Gastrocnemius medialis (tissue), 4 donors: Measurements from ENCODE around the gene TMPRSS4. TPM values are rescaled to one million over a fixed set of nuclear protein-coding genes. Genes with fewer than 3 reads are reported as not detected.
A peak's percentile ranks its signal among the peaks of the same experiment; 100 is the strongest.

ENCODE experiments used
- ATAC-seq, 2 donors: fragments of 150-250 bp; one replicate each; pipeline ENCODE4 v1.9.1; 2016
- DNase-seq, 2 donors: peaks; one replicate each; pipeline ENCODE4 v3.0.0-alpha.2; 2019
- H3K27ac ChIP-seq, 4 donors: fragments of 200-600 bp; sonication (generic); 1 replicate in 1 of 4; 2 replicates in 3 of 4; pipeline ENCODE4 v1.5.1; 2016 to 2018; ENCODE audit warnings: mild to moderate bottlenecking in 2 of 4, moderate library complexity in 1 of 4
- H3K27me3 ChIP-seq, 3 donors: fragments of 200-600 bp; sonication (generic) in 2 of 3; 1 replicate in 1 of 3; 2 replicates in 2 of 3; pipeline versions ENCODE4 v1.5.1 to v1.6.0; 2016 to 2019; ENCODE audit warnings: mild to moderate bottlenecking in 1 of 3, moderate library complexity in 1 of 3
- H3K36me3 ChIP-seq, 2 donors: fragments of 200-600 bp; sonication (generic) in 1 of 2; one replicate each; pipeline ENCODE4 v1.5.1; 2017 to 2018
- H3K4me1 ChIP-seq, 2 donors: fragments of 200-600 bp; sonication (generic) in 1 of 2; one replicate each; pipeline ENCODE4 v1.5.1; 2016 to 2017; ENCODE audit warnings: mild to moderate bottlenecking in 2 of 2
- H3K4me3 ChIP-seq, 4 donors: fragments of 200-600 bp; sonication (generic) in 3 of 4; 1 replicate in 1 of 4; 2 replicates in 3 of 4; pipeline ENCODE4 v1.5.1; 2016 to 2019; ENCODE audit warnings: mild to moderate bottlenecking in 2 of 4
- H3K9me3 ChIP-seq, 3 donors: fragments of 200-600 bp; sonication (generic) in 2 of 3; 1 replicate in 1 of 3; 2 replicates in 2 of 3; pipeline ENCODE4 v1.5.1; 2016 to 2019
- CTCF ChIP-seq, 5 experiments: fragments of 450-650 bp in 3 of 5; fragments of 200-600 bp in 2 of 5; sonication (generic) in 2 of 5; IDR thresholded peaks in 4 of 5; conservative IDR thresholded peaks in 1 of 5; 1 replicate in 4 of 5; 2 replicates in 1 of 5; pipeline ENCODE4 v1.5.1; 2016 to 2019; ENCODE audit warnings: antibody characterized with exemption in 5 of 5, mild to moderate bottlenecking in 3 of 5, moderate library complexity in 3 of 5
- POLR2A ChIP-seq, 2 donors: fragments of 450-650 bp; IDR thresholded peaks; one replicate each; pipeline ENCODE4 v1.6.1; 2017; ENCODE audit warnings: antibody characterized with exemption in 2 of 2, mild to moderate bottlenecking in 2 of 2, moderate library complexity in 2 of 2
- in situ Hi-C, 4 donors: fragments of 200-750 bp; cut with MboI; loops; one replicate each; pipeline versions ENCODE4 v1.15.0 to v1.8.0; 2017; ENCODE audit warnings: low sequenced_read_pairs in 4 of 4
- intact Hi-C: fragments of 100-400 bp; cut with DNase I; formaldehyde crosslinking; loops from one replicate; pipeline ENCODE4 v1.15.1; 2023; ENCODE audit warnings: low total_unique reads
- total RNA-seq, 4 donors: library from RNA; depleted of rRNA; stranded (reverse); fragments of >200 nt; gene quantifications; one replicate each; pipeline versions ENCODE4 v1.1.0 to v1.2.3, GENCODE V29; 2016

Gene TMPRSS4
- total RNA-seq, 4 donors from 2014 or later = 1.1 TPM; not detected in 3

DNA sequence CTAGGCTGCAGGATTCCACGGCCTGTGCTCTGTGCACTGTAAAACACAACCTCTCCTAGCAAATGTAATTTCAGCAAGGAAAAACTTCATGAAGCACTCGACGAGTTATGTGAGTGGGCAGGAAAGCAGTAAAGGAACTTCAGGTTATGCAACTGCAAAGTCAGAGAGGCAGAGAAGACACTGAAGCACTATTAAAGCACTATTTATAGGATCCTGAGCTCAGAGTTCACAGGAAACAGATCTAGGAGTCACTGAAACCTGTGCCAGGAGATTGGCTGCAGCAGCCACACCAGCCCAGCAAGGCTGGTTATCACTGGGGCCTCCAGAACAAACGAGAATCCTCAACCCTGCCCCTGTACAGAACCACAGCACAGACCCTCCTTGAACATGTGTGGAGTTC is 7.4 kb downstream of the TMPRSS4 start:
- DNase-seq = peak; percentile 42 to 50
- H3K36me3 ChIP-seq = no peaks in the 10 kb centered on the region
- H3K27ac ChIP-seq = peak overlapping the region; percentile 66 to 77 (median 70)
- H3K4me3 ChIP-seq = no peak overlapping the region
- peaks cover 13 to 17% of the 10 kb centered on the region in 2 donors for H3K4me1 ChIP-seq
- in situ Hi-C loops = no loop called here
- H3K9me3 ChIP-seq = no peaks in the 10 kb centered on the region
- peak; percentile 98 to 99 for ATAC-seq
- no peaks in the 10 kb centered on the region for H3K27me3 ChIP-seq
- intact Hi-C loops = no loop called here
- no peak for TF ChIP-seq POLR2A (IDR thresholded peaks at IDR 0.05)
- no peak for TF ChIP-seq CTCF (IDR thresholded peaks at IDR 0.05 in 4 of 5, conservative IDR thresholded peaks at IDR 0.05 in 1 of 5)

DNA sequence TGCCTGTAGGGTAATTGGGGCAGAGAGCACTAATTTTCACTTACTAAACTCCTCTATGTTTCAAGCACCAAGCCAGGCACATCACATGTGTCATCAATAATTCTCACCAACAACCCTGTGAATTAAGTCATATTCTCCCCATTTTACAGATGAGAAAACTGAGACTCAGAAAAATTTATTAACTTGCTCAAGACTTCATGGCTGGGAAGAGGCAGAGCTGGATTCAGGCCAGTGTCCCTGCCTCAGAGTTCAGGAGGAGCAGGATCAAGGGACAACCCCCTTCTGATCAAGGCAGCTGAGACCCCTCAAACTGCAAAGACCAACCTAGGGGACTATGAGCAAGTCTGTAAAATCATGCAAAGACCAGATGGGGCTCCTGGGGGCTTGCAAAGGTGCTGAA is 7.8 kb downstream of the TMPRSS4 start:
- intact Hi-C loops = no loop called here
- Histone ChIP-seq H3K4me3 (no peak overlapping the region), H3K27me3 (no peaks in the 10 kb centered on the region), H3K27ac (peak overlapping the region; percentile 66 to 77 (median 70)), H3K9me3 (no peaks in the 10 kb centered on the region), H3K36me3 (no peaks in the 10 kb centered on the region), H3K4me1 (peaks cover 13 to 17% of the 10 kb centered on the region in 2 donors)
- in situ Hi-C loops = no loop called here
- TF ChIP-seq POLR2A (IDR thresholded peaks at IDR 0.05) = no peak
- no peak for TF ChIP-seq CTCF (IDR thresholded peaks at IDR 0.05 in 4 of 5, conservative IDR thresholded peaks at IDR 0.05 in 1 of 5)
- DNase-seq (no peak), ATAC-seq (no peak)

GRCh38 chr11:118086913-118087768 is 10.3 kb downstream of the TMPRSS4 start, which contains the start of gene SMIM35:
TSS of gene SMIM35 (minus strand) at chr11:118086963. CDS start at chr11:118086757, 206 bp downstream.
- Histone ChIP-seq H3K36me3 (no peaks in the 10 kb centered on the region), H3K4me3 (no peak within 1 kb of the TSS), H3K27ac (no peak within 1 kb of the TSS), H3K4me1 (peaks cover 13 to 17% of the 10 kb centered on the region in 2 donors), H3K27me3 (no peaks in the 10 kb centered on the region), H3K9me3 (no peaks in the 10 kb centered on the region)
- intact Hi-C loops (no loop called here), in situ Hi-C loops (no loop called here)
- no peak for ATAC-seq
- DNase-seq = no peak
- no peak for TF ChIP-seq CTCF (IDR thresholded peaks at IDR 0.05 in 4 of 5, conservative IDR thresholded peaks at IDR 0.05 in 1 of 5)

- in situ Hi-C loops = no loop called here
- intact Hi-C loops = no loop called here
- Histone ChIP-seq H3K27ac (no peak overlapping the region), H3K4me3 (no peak overlapping the region), H3K4me1 (peaks cover 13 to 14% of the 10 kb centered on the region in 2 donors), H3K9me3 (no peaks in the 10 kb centered on the region), H3K36me3 (no peaks in the 10 kb centered on the region), H3K27me3 (no peaks in the 10 kb centered on the region)
- ATAC-seq (no peak), DNase-seq (no peak)
- no peak for TF ChIP-seq CTCF (IDR thresholded peaks at IDR 0.05 in 4 of 5, conservative IDR thresholded peaks at IDR 0.05 in 1 of 5)
- no peak for TF ChIP-seq POLR2A (IDR thresholded peaks at IDR 0.05)
Observed at GRCh38 chr11:118087931-118088330, 11.1 kb downstream of the TMPRSS4 start.
